ENCODE measurements around the gene PWWP2B.

Gene PWWP2B

GRCh38 chr10:132390921-132391675, 5.9 kb upstream of the PWWP2B start:
- no peak overlapping the region for H3K4me2 ChIP-seq (ENCODE audit: low read length)
- no peak overlapping the region for H3K4me3 ChIP-seq (ENCODE audit: low read length)
- no peaks in the 10 kb centered on the region for H3K9me3 ChIP-seq (ENCODE audit: insufficient read depth, low read length)
- H3K79me2 ChIP-seq (ENCODE audit: low read length): no peaks in the 10 kb centered on the region
- H3K4me1 ChIP-seq (ENCODE audit: low read length): peaks cover 12% of the 10 kb centered on the region
- TF ChIP-seq CTCF (IDR thresholded peaks at IDR 0.05; ENCODE audit: low read depth, low read length) (no peak), EZH2phosphoT487 (IDR thresholded peaks at IDR 0.05; ENCODE audit: low read depth) (no peak)
- H3K36me3 ChIP-seq (replicated peaks; ENCODE audit: low read depth, low read length): no peaks in the 10 kb centered on the region
- no peak overlapping the region for H3K9ac ChIP-seq (ENCODE audit: low read length)
- H4K20me1 ChIP-seq (ENCODE audit: insufficient read depth, low read length): no peaks in the 10 kb centered on the region
- no peak overlapping the region for H3K27ac ChIP-seq (ENCODE audit: low read length)
- no peak overlapping the region for H2AFZ ChIP-seq (ENCODE audit: low read depth, low read length)
- H3K27me3 ChIP-seq (ENCODE audit: low read depth, low read length): no peaks in the 10 kb centered on the region

- no peaks in the 10 kb centered on the region for H3K79me2 ChIP-seq (ENCODE audit: low read length)
- H3K4me3 ChIP-seq (ENCODE audit: low read length): no peak overlapping the region
- no peak overlapping the region for H3K27ac ChIP-seq (ENCODE audit: low read length)
- H3K36me3 ChIP-seq (replicated peaks; ENCODE audit: low read depth, low read length): no peaks in the 10 kb centered on the region
- H3K9me3 ChIP-seq (ENCODE audit: insufficient read depth, low read length): no peaks in the 10 kb centered on the region
- H3K9ac ChIP-seq (ENCODE audit: low read length): no peak overlapping the region
- TF ChIP-seq CTCF (IDR thresholded peaks at IDR 0.05; ENCODE audit: low read depth, low read length) (no peak), EZH2phosphoT487 (IDR thresholded peaks at IDR 0.05; ENCODE audit: low read depth) (no peak)
- no peak overlapping the region for H2AFZ ChIP-seq (ENCODE audit: low read depth, low read length)
- H3K27me3 ChIP-seq (ENCODE audit: low read depth, low read length): no peaks in the 10 kb centered on the region
- no peaks in the 10 kb centered on the region for H4K20me1 ChIP-seq (ENCODE audit: insufficient read depth, low read length)
- H3K4me1 ChIP-seq (ENCODE audit: low read length): peaks cover 12% of the 10 kb centered on the region
- H3K4me2 ChIP-seq (ENCODE audit: low read length): no peak overlapping the region
Observed at GRCh38 chr10:132391676-132392020, 5.4 kb upstream of the PWWP2B start.

DNA sequence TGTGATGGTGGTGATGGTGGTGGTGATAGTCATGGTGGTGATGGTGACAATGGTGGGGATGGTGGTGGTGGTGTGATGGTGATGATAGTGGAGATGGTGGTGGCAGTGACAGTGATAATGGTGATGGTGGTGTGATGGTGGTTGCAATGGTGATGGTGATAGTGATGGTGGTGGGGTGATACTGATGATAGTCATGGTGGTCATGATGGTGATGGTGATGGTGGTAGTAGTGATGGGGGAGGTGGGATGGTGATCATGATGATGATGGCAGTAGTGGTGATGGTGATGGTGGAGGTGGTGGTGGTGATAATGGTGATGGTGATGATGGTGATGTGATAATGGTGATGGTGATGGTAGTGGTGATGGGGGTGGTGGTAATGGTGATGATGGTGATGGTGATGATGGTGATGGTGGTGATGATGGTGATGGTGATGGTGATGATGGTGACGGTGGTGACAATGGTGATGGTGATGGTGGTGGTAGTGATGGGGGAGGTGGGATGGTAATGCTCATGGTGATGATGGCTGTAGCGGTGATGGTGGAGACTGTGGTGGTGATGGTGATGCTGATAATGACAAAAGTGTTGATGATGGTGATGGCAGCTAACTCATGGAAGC, 4.7 kb upstream of the PWWP2B start:
- H3K9me3 ChIP-seq (ENCODE audit: insufficient read depth, low read length): no peaks in the 10 kb centered on the region
- no peak overlapping the region for H3K4me3 ChIP-seq (ENCODE audit: low read length)
- H3K4me1 ChIP-seq (ENCODE audit: low read length): peaks cover 12% of the 10 kb centered on the region
- H3K79me2 ChIP-seq (ENCODE audit: low read length): no peaks in the 10 kb centered on the region
- TF ChIP-seq EZH2phosphoT487 (IDR thresholded peaks at IDR 0.05; ENCODE audit: low read depth): no peak
- TF ChIP-seq CTCF (IDR thresholded peaks at IDR 0.05; ENCODE audit: low read depth, low read length): no peak
- no peak overlapping the region for H3K9ac ChIP-seq (ENCODE audit: low read length)
- H3K4me2 ChIP-seq (ENCODE audit: low read length): no peak overlapping the region
- no peaks in the 10 kb centered on the region for H3K27me3 ChIP-seq (ENCODE audit: low read depth, low read length)
- no peaks in the 10 kb centered on the region for H4K20me1 ChIP-seq (ENCODE audit: insufficient read depth, low read length)
- no peak overlapping the region for H3K27ac ChIP-seq (ENCODE audit: low read length)
- no peaks in the 10 kb centered on the region for H3K36me3 ChIP-seq (replicated peaks; ENCODE audit: low read depth, low read length)
- no peak overlapping the region for H2AFZ ChIP-seq (ENCODE audit: low read depth, low read length)

DNA sequence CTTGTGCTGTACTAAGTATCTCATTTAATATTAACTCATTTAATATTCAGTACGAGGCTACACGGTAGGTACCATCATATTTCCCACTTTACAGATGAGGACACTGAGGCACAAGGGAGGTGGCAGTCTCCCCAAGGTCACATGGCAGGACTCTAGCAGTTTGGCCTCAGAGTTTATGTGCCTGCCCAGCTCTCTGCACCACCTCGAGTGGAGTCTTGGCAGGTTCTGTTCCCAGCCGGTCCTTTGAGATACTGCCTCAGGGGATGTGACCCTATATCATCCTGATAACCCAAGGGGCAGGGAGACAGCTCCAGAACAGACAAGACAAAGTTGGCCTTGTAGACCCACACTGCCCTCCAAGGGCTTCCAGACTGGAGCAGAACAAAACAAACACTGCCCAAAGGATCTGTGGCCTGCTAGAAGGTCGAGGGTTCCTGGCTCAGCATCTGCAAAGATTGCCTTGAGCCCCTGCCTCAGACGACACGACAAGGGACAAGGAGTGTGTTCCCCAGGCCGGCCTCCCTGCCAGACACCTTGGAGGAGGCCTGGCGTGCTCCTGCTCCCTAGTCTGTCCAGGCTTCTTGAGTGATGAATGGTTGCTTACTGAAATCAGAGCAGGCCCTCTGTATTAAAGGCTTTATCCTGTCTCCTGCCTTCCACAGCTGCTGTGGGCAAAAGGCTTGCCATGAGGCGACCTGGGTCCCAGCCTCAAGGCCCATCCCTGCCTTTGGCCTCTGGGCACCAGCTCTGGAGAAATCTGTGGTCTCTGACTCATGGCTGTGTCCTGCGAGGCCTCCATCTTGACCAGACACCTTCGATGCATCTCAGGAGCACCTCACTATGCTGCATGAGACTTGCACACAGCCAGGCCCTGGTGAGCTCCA, 3.9 kb upstream of the PWWP2B start:
- Histone ChIP-seq H3K4me1 (ENCODE audit: low read length) (peaks cover 9% of the 10 kb centered on the region; the same call in 1 of the 2 replicates), H3K36me3 (replicated peaks; ENCODE audit: low read depth, low read length) (no peaks in the 10 kb centered on the region), H3K4me3 (ENCODE audit: low read length) (no peak overlapping the region), H4K20me1 (ENCODE audit: insufficient read depth, low read length) (no peaks in the 10 kb centered on the region), H3K9ac (ENCODE audit: low read length) (no peak overlapping the region), H3K27ac (ENCODE audit: low read length) (no peak overlapping the region), H3K9me3 (ENCODE audit: insufficient read depth, low read length) (no peaks in the 10 kb centered on the region), H3K27me3 (ENCODE audit: low read depth, low read length) (no peaks in the 10 kb centered on the region), H2AFZ (ENCODE audit: low read depth, low read length) (no peak overlapping the region), H3K4me2 (ENCODE audit: low read length) (no peak overlapping the region), H3K79me2 (ENCODE audit: low read length) (peaks cover 5% of the 10 kb centered on the region)
- TF ChIP-seq CTCF (IDR thresholded peaks at IDR 0.05; ENCODE audit: low read depth, low read length) (no peak), EZH2phosphoT487 (IDR thresholded peaks at IDR 0.05; ENCODE audit: low read depth) (no peak)
